NCI-H2227 (cell line): ENCODE measurements around the gene MCTP2.

Experiments
- DNase-seq: peaks from one replicate; lab custom pipeline; 2025; ENCODE audit not compliant: unreplicated experiment; lab: John Stamatoyannopoulos, UW

MCTP2 gene, protein sequence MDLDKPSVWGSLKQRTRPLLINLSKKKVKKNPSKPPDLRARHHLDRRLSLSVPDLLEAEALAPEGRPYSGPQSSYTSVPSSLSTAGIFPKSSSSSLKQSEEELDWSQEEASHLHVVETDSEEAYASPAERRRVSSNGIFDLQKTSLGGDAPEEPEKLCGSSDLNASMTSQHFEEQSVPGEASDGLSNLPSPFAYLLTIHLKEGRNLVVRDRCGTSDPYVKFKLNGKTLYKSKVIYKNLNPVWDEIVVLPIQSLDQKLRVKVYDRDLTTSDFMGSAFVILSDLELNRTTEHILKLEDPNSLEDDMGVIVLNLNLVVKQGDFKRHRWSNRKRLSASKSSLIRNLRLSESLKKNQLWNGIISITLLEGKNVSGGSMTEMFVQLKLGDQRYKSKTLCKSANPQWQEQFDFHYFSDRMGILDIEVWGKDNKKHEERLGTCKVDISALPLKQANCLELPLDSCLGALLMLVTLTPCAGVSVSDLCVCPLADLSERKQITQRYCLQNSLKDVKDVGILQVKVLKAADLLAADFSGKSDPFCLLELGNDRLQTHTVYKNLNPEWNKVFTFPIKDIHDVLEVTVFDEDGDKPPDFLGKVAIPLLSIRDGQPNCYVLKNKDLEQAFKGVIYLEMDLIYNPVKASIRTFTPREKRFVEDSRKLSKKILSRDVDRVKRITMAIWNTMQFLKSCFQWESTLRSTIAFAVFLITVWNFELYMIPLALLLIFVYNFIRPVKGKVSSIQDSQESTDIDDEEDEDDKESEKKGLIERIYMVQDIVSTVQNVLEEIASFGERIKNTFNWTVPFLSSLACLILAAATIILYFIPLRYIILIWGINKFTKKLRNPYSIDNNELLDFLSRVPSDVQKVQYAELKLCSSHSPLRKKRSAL

DNA sequence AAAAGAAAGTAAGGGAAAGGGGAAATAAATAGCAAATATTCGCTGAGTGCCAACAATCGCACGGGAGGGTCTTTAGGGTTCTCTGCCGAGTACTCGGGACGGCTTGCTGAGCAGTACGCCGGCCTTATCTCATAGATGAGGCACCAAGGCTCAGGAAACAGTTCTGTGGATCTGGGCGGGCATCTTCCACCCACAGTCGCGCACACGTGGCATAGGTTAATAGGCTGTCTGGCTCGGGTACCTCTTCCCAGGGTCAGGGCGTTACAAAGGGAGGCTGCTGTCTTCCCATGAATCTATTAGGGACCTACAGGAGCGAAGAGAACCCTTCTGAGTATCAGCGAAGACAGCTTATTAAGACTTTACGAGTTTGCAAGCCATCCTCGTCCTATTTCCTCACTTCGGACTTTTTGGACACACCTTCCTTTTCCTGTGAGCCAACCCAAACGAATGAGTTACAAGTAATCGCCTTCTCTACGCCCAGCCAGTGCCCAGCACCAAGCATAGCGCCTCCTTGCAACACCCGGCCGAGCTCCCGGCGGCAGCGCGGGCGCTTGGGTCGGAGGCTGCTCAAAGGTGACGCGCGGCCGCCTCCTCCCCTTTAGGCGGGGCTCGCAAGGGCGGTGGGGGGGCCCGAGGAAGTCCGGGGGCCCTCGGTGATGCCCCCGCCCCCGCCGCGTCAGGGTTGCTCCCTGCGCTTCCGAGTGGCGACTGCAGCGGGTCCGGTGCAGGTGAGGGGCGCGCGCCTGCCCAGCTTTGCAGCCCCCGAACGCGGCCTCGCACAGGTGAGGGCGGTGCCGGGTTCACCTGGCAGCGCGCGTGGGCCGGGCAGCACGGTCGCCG lies at the start of gene MCTP2:
Gene MCTP2 (plus strand): TSS at position 679 of the 840 bp plus-strand sequence. CDS start 66,705 bp downstream, outside the sequence.
- DNase-seq = peak; percentile 51

GRCh38 chr15:94182883-94183282 lies 48.5 kb upstream of the MCTP2 start:
- no peak for DNase-seq

DNA sequence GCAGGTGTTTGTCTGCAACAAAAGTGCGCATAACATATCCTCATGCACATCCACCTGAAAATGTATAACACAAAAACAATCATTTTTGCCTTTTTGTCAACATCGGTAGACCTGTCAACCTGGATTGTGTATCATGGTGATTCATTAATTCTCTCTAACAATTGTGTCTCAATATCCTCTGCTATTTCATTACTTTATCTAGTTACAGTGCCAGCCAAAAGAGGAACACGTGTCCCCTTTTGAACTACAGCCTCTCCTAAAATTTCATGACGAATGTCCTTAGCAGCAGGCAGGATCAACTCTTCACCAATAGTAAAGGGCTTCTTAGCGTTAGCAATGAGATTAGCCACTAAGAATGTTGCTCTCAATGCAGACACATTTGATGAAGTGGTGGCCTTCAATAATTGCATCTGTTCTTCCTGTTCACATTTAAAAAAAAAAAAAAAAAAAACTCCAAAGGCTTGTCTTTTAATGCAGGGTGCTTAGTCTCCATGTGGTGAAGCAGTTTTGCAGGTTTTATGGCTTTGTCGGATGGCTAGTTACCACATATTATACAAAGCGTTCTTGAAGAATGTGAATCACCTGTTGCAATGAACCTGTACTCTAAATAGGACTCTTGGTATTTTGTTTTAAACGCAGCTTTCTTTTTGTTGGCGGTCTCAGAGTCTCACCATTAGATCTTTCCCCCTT lies 45.7 kb upstream of the MCTP2 start:
- DNase-seq = no peak

DNA sequence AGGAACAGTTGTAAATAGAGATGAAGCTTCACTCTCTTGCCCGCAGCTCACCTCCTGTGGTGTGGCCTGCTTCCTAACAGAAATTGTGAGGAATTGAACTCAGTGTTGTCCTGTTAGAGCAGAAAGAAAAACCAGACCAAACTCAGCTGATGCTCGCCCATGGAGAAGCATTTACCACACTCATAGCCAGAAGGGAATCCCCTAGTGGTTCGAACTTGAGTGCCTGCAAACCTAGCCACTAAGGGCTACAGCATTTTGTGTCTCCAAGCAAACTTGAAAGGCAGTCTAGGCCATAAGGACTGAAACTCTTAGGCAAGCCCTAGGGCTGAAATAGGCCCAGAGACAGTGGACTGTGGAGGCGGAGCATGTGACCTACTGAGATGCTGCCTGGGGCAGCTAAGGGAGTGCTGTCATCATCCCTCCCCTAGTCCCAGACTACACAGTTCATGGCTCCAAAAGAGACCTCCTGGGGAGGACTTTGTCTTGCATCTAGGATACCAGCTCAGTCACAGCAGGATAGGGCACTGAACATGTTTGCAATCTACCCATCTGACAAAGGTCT lies 44.5 kb upstream of the MCTP2 start:
- no peak for DNase-seq

DNA sequence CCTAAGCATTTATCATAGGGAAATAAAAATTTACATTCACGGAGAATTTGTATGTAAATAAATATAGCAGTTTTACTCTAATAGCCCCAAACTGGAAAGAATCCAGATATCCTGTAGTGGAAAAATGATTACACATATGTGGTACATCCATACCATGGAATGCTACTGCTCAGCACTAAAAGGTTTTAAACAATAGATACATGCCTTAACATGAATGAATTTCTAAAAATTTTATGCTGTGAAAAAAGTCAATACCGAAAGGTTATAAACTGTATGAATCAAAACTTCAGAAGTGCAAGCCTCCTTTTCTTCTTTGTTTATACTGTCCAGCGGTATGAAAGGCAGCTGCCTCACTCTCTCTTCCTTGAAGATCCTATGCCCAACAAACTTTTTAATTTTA lies 37.5 kb upstream of the MCTP2 start:
- no peak for DNase-seq

GRCh38 chr15:94196531-94196930 lies 34.8 kb upstream of the MCTP2 start:
- no peak for DNase-seq

DNA sequence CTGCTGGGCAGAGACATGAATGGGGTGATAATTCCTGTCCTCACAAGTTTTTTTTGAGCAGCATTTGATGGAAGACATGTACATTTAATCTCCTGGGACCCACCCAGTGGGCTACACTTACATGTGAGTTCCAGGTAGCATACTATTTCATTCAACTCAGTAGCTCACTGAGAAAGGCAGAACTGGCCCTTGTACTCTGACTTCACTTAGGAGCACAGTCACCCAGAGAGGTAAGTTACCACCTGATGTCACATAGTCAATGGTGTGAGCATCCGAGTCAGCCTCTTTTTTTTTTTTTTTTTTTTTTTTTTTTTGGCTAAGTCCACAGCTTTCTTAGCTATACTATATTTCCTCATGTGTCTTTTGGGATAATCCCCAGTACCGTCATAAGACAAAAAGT lies 32.7 kb upstream of the MCTP2 start:
- DNase-seq = no peak

DNA sequence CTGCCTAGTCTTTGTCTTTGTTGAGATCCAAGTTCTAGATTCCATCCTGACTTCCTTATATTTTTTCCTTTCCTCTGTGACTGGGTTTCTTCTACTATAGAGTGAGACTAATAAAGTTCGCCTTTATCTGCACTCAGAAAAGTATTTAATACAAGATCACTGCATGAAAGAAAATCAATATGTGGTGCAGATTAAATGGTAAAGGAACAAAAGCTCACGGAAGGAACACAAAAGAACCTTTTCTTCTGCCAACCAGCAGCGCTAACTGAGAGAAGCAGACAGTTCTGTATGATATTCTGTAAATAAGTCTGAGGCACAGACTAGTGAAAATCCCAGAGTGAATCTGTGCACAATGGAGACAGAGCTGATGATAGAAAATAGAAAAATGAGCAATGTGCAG lies 31.6 kb upstream of the MCTP2 start:
- no peak for DNase-seq

- no peak for DNase-seq
Measured at GRCh38 chr15:94203306-94203705, 28.1 kb upstream of the MCTP2 start.

DNA sequence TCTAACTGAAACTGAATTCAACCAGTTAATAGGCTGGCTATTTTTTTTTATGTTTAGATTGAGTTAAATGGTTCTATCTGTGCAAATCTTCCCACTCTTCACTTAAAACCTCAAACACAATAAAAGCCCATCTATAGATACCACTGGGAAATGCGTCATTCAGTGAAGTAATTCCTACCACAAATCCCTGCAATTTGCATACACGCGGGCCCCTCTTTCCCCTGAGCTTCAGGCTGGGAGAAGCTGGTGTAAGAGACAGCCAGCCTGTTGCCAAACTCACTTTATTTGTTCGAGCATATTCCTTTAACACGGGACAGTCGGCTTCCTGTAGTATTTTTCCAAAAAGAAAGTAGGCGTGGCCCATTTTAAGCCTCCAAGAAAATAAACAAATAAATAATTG lies 26.0 kb upstream of the MCTP2 start:
- DNase-seq = no peak

- no peak for DNase-seq
Measured at GRCh38 chr15:94206463-94207167, 24.7 kb upstream of the MCTP2 start.

GRCh38 chr15:94212291-94212690 lies 19.1 kb upstream of the MCTP2 start:
- DNase-seq = no peak

GRCh38 chr15:94225616-94226015 lies 5.7 kb upstream of the MCTP2 start:
- DNase-seq = no peak

DNA sequence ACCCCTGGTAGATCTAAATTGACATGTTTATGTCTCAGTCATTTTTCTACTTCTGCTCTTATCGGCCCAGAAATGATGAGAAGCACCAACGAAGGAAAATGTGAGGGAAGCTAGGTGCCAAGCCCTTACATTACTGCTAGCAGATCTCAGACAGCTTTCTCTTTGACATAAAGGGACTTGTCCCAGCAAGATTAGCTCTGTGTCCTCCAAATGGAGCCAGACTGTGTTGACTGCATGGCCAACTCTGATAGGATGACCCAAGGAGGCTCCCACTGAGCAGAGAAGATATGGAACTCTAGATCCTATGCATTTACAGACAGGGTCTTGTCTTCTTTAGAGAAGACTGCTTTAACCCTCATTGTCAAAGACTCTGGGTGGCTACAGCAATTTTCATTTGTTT lies 2.8 kb upstream of the MCTP2 start:
- no peak for DNase-seq

DNA sequence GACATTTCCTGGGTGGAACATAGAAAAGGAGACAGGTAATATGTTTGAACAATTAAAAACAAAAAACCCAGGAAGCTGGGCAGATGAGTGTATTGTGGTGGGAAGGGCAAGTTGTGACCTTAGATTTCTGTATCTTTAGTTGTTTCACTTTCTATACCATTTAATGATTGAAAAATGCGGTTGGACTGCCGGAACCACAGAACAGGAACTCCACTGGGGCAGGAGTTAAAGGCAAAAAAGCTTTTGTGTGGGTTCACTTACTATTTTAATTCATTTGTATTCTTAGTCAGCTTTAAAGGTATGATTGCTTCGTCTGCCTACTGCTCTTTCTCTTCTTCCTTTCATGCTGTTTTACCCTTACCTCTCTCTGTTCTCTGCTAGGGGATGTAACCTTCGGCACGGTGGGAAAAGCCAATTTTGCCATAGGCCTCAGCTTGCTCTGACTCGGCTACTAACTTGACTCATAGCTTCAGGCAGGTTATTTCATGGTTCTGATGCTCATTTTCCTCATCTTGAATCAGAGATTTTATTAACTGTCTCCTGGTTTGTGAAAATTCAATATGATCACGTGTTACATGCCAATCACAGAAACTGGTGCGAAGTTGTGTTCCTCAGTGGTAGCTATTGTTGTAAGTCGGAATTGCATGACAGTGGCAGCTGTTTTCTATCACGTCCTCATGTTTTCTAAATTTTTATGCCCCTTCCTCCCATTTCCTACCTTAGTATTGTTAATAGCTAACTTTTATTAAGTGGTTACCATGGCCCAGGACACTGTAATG lies 1.6 kb upstream of the MCTP2 start:
- no peak for DNase-seq

DNA sequence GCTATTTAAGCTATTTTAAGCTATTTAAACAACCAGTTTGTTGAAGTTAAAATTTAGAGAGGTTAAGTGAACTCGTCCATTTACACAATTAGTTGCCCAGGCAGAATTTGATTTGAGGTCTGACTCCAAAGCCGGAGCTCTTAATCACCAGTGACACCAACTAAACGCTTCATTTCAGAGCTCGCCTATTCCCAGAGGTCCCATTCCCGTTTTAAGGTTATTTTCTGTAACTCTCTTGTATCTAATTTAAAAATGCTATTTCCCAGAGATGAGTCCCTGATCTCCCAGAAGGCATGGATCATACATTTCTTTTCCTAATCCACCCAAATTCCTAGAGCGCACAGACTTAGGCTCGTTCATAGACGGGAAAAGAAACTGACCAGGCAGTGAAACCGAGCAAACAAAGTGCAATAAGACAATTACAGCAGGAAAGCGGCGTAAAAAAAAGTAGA lies 904 bp upstream of the MCTP2 start:
- DNase-seq = no peak

DNA sequence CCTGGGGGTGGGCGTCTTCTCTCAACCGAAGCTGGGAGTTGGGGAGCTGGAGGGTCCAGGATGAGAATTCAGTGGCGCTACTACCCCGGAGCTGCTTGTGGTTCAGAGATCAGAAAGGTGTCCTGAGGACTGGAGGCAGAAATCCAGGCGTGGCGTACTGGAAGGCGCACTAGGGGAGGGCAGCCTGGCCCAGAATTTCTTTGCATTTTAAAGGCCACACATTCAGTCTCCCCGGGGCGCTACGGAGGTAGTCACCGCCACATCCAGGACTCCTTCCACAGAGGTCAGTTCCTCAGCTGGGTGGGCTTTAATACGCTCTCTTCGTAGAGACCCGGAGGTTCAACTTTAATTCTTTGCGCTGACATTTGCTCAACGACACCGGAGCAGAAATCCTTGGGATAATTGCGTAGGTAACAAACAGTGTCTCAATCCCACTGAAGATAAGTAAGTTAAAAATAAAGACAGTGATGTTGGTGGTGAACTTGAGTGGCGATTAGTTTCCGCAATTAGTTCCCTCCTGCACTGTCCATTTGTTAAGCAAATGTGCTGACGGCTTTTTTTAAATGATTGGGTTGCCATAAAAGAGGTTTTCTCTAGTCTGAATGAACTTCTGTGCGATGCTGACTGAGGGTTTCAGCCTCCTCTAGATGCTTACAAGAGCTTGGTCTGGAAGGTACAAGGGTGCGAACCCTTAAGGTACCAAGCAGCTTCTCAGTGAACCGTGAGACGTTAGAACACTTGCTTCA lies 535 bp downstream of the MCTP2 start:
- DNase-seq = no peak

GRCh38 chr15:94233441-94233840 lies 2.1 kb downstream of the MCTP2 start:
- no peak for DNase-seq
